ENCODE data around the gene CAMK1D.

DNA sequence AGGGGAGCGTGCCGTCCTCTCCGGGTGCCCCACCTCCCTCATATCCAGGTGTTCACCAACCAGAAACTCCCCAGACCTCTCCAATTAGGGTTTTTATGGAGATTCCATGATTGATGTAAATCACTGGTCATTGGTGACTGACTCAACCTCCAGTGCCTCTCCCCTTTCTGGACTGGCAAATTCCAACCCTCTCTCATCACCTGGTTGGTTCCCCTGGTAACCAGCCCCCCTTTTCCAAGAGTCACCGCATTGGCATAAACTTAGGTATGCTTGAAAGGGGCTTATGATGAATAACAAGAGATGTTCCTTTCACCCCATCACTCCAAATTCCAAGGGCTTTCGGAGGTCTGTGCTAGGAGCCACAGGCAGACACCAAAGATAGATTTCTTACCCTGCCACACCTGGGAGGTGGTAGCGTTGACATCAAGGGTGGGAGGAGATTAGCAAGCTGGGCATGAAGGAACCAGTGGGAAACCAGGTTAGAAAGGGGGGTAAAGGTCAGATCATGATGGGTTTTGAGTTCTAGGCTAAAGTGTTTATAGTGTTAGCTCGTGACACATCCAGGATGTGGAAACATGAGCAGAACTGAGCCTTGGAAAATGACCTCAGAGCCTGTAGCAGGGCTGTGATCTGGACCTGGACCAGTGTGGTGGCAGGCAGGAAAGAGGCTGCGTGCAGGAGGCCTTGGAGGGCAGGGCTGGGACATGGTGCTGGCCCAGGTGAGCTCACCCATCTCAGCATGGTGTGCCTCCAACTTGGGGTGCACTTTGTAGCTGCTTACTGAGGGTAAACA lies 45.1 kb downstream of the CAMK1D start:
- TF ChIP-seq CTCF (IDR thresholded peaks at IDR 0.05), result no peak
- no peak for TF ChIP-seq POLR2A (IDR thresholded peaks at IDR 0.05)
